Measurements from ENCODE around the gene C2CD2. TPM values are rescaled to one million over a fixed set of nuclear protein-coding genes. Genes with fewer than 3 reads are reported as not detected.

Gene C2CD2
- total RNA-seq, 1 experiment from 2014 or later = 9.8 TPM

DNA sequence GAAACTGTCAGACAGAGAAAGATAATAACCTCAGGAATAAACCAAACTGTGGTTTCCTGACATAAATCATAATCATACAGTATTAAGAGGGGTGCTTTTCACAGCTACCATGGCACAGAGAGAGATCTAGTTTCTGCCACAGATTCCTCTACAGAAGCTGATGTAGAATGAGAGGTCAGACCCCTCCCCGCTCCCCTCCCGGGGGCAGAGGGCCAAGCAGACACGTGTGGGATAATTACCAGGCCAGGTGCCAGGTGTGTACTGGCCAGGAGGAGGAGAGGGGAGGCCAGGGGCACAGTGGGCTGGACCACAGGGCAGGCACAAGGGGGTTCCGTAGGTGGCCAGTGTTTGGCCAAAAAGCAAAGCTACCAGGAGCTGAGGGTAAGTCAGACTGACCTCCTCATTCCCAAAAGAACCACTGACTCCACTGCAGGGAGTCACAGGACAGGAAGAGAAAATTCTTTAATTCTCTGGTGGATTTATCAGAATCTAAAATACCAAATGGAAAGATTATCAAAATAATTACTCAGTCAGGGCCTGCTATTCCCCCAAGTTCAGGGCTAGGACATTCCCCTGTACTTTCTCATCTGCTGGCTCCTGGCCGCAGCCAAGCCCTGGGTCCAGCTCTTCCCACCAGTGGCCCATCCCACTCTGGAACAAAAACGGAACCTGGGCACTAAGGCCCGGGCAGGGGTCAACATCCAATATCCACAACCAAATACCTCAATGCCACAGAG lies 30.0 kb downstream of the C2CD2 start:
- no peaks in the 10 kb centered on the region for H3K27me3 ChIP-seq (ENCODE audit: control insufficient read depth, insufficient read depth, low read length)
- peaks cover 2% of the 10 kb centered on the region; the same call in 1 of the 2 replicates for H3K36me3 ChIP-seq (replicated peaks; ENCODE audit: control insufficient read depth, insufficient read depth, low read length)
- no peak for DNase-seq
- H3K4me3 ChIP-seq (ENCODE audit: insufficient read depth, low read depth, low read length) = no peak overlapping the region

DNA sequence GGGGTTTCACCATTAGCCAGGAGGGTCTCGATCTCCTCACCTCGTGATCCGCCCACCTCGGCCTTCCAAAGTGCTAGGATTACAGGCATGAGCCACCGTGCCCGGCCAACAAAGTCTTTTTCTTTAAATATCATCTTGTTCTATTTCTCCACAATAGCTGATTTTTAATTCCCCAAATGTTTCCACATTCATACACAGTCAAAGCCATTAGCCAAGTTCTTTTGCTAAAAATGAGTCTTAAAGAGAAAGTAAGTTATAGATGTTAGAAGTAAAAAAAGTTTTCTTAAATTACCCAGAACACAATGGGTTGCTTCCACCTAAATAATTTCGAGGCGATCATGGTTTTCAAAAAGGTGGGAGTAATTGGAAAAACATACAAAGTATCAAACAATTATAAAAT lies 30.6 kb downstream of the C2CD2 start:
- H3K4me3 ChIP-seq (ENCODE audit: insufficient read depth, low read depth, low read length) = no peak overlapping the region

DNA sequence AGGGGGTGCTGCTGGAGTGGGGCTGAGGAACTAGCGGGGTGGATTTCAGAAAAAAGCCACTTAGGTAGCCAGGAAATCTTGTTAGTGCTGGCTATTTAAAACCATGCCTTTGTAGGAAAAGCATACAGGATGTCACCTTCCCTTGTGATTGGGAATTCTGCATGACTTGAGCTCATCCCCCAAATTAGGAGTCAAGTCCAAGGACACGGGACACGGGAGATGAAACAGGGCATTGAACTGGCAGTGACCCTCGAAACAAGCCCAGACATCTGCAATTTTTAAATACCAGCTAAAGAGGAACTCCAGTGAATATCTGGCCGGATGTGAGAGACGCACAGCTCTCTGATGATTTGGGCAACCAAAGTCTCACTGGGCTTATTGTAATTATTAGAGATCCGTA lies 32.8 kb downstream of the C2CD2 start:
- no peaks in the 10 kb centered on the region for H3K27me3 ChIP-seq (ENCODE audit: control insufficient read depth, insufficient read depth, low read length)
- peaks cover 2% of the 10 kb centered on the region; the same call in 1 of the 2 replicates for H3K36me3 ChIP-seq (replicated peaks; ENCODE audit: control insufficient read depth, insufficient read depth, low read length)
- no peak overlapping the region for H3K4me3 ChIP-seq (ENCODE audit: insufficient read depth, low read depth, low read length)
- no peak for DNase-seq

More for the DNA sequence above, 30.6 kb downstream of the C2CD2 start:
- Histone ChIP-seq H3K36me3 (replicated peaks; ENCODE audit: control insufficient read depth, insufficient read depth, low read length) (peaks cover 2% of the 10 kb centered on the region; the same call in 1 of the 2 replicates), H3K27me3 (ENCODE audit: control insufficient read depth, insufficient read depth, low read length) (no peaks in the 10 kb centered on the region)
- DNase-seq = no peak

- H3K27me3 ChIP-seq (ENCODE audit: control insufficient read depth, insufficient read depth, low read length) = no peaks in the 10 kb centered on the region
- H3K4me3 ChIP-seq (ENCODE audit: insufficient read depth, low read depth, low read length) = no peak overlapping the region
- H3K36me3 ChIP-seq (replicated peaks; ENCODE audit: control insufficient read depth, insufficient read depth, low read length) = peaks cover 2% of the 10 kb centered on the region; the same call in 1 of the 2 replicates
- DNase-seq = no peak
These were observed 33.3 kb downstream of the C2CD2 start for GRCh38 chr21:41920476-41920875.

DNA sequence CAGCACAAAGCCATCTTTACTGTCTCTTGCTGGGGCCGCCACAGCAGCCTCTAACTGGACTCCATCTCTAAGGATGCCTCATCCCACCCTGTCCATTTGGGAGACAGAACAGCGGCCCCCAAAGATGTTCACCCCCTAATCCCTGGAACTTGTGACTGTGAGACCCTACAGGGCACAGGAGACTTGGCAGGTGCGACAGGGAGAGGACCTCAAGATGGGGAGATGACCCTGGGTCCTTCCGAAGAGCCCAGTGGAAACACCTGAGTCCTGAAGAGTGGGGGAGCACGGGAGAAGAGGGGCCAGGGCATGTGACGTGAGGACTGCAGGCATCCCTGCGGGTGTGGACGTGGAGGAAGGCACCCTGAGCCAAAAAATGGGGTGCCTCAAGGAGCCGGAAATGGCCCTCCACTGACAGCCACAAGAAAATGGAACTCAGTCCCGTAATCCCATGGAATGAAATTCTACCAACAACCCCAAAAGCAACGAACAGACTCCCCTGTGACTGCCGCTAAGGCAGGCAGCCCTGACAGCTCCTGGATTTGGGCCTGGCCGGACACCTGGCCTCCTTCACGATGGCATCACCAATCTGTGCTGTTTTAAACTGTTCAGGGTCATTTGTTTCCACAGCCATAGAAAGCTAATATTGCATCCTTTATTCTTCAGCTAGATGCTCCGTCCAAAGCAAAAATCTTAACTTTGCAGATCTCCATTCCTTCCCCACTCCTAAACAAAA lies 34.0 kb downstream of the C2CD2 start:
- H3K36me3 ChIP-seq (replicated peaks; ENCODE audit: control insufficient read depth, insufficient read depth, low read length) = peaks cover 2% of the 10 kb centered on the region; the same call in 1 of the 2 replicates
- DNase-seq = no peak
- no peaks in the 10 kb centered on the region for H3K27me3 ChIP-seq (ENCODE audit: control insufficient read depth, insufficient read depth, low read length)
- no peak overlapping the region for H3K4me3 ChIP-seq (ENCODE audit: insufficient read depth, low read depth, low read length)

- no peak for DNase-seq
- no peaks in the 10 kb centered on the region for H3K27me3 ChIP-seq (ENCODE audit: control insufficient read depth, insufficient read depth, low read length)
- H3K36me3 ChIP-seq (replicated peaks; ENCODE audit: control insufficient read depth, insufficient read depth, low read length) = peaks cover 2% of the 10 kb centered on the region; the same call in 1 of the 2 replicates
These were observed 35.1 kb downstream of the C2CD2 start for GRCh38 chr21:41918561-41919358.

DNA sequence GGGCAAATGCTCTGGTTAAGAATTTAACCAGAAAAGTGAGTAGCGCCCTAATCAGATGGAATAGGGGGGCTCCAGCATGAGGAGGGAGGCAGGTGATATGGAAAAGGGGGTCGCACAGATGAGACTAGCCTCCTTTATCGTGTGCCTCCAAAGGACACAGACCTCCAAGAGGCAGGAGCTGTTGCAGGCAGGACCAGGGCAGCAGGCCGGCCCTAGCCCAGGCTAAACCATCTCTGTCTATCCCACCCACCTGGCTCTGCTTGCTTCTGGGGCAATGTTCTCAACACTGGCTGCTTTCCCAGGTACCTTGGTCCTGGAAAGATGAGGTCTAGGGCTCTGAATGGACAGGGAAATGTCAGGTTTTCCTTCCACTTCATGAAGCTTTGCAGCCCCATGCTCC lies 36.3 kb downstream of the C2CD2 start:
- Histone ChIP-seq H3K27me3 (ENCODE audit: control insufficient read depth, insufficient read depth, low read length) (no peaks in the 10 kb centered on the region), H3K36me3 (replicated peaks; ENCODE audit: control insufficient read depth, insufficient read depth, low read length) (peaks cover 2% of the 10 kb centered on the region; the same call in 1 of the 2 replicates), H3K4me3 (ENCODE audit: insufficient read depth, low read depth, low read length) (no peak overlapping the region)
- no peak for DNase-seq

More at GRCh38 chr21:41918561-41919358, 35.1 kb downstream of the C2CD2 start:
- H3K4me3 ChIP-seq (ENCODE audit: insufficient read depth, low read depth, low read length) = no peak overlapping the region

GRCh38 chr21:41916888-41917433 lies 36.9 kb downstream of the C2CD2 start:
- H3K36me3 ChIP-seq (replicated peaks; ENCODE audit: control insufficient read depth, insufficient read depth, low read length) = peaks cover 2% of the 10 kb centered on the region; the same call in 1 of the 2 replicates
- H3K4me3 ChIP-seq (ENCODE audit: insufficient read depth, low read depth, low read length) = no peak overlapping the region
- no peaks in the 10 kb centered on the region for H3K27me3 ChIP-seq (ENCODE audit: control insufficient read depth, insufficient read depth, low read length)
- DNase-seq = no peak

- H3K36me3 ChIP-seq (replicated peaks; ENCODE audit: control insufficient read depth, insufficient read depth, low read length) = peaks cover 2% of the 10 kb centered on the region; the same call in 1 of the 2 replicates
- no peak for DNase-seq
- H3K27me3 ChIP-seq (ENCODE audit: control insufficient read depth, insufficient read depth, low read length) = no peaks in the 10 kb centered on the region
- no peak overlapping the region for H3K4me3 ChIP-seq (ENCODE audit: insufficient read depth, low read depth, low read length)
These were observed 38.9 kb downstream of the C2CD2 start for GRCh38 chr21:41914965-41915364.

- Histone ChIP-seq H3K27me3 (ENCODE audit: control insufficient read depth, insufficient read depth, low read length) (no peaks in the 10 kb centered on the region), H3K4me3 (ENCODE audit: insufficient read depth, low read depth, low read length) (no peak overlapping the region), H3K36me3 (replicated peaks; ENCODE audit: control insufficient read depth, insufficient read depth, low read length) (peaks cover 2% of the 10 kb centered on the region; the same call in 1 of the 2 replicates)
- DNase-seq = no peak
These were observed 39.5 kb downstream of the C2CD2 start for GRCh38 chr21:41914358-41914757.

DNA sequence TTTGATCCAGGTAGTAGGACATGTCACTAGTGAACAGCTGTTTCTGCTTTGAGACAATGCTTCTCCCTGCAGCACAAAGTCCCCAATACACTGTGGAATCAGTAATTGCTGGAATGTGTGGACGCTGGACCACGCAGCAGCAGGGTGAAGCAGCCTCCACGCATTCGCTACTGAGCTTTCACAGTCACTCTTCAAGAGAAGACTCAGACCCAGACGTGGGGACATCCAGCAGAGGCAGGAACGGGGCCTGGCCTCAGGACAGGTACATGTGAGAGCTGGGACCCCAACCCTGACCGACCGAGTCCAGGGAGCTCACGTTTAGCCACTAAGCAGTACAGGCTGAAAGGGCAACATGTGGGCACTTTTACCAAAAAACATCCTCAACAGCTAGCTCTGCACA lies 40.6 kb downstream of the C2CD2 start:
- Histone ChIP-seq H3K27me3 (ENCODE audit: control insufficient read depth, insufficient read depth, low read length) (no peaks in the 10 kb centered on the region), H3K4me3 (ENCODE audit: insufficient read depth, low read depth, low read length) (no peak overlapping the region), H3K36me3 (replicated peaks; ENCODE audit: control insufficient read depth, insufficient read depth, low read length) (no peaks in the 10 kb centered on the region)
- DNase-seq = no peak

- Histone ChIP-seq H3K4me3 (ENCODE audit: insufficient read depth, low read depth, low read length) (no peak overlapping the region), H3K36me3 (replicated peaks; ENCODE audit: control insufficient read depth, insufficient read depth, low read length) (no peaks in the 10 kb centered on the region; the same call in none of the 2 replicates), H3K27me3 (ENCODE audit: control insufficient read depth, insufficient read depth, low read length) (no peaks in the 10 kb centered on the region)
- no peak for DNase-seq
These were observed 45.0 kb downstream of the C2CD2 start for GRCh38 chr21:41908829-41909228.

- H3K27me3 ChIP-seq (ENCODE audit: control insufficient read depth, insufficient read depth, low read length) = no peaks in the 10 kb centered on the region
- no peaks in the 10 kb centered on the region; the same call in none of the 2 replicates for H3K36me3 ChIP-seq (replicated peaks; ENCODE audit: control insufficient read depth, insufficient read depth, low read length)
- no peak for DNase-seq
- no peak overlapping the region for H3K4me3 ChIP-seq (ENCODE audit: insufficient read depth, low read depth, low read length)
These were observed 46.1 kb downstream of the C2CD2 start for GRCh38 chr21:41907496-41908258.
